KMS-11 (cell line): Measurements from ENCODE around the gene VKORC1L1.

Experiments
- H2AFZ ChIP-seq: fragments of 200-600 bp; sonication (generic); 2 replicates; pipeline ENCODE4 v1.6.1; 2016; ENCODE audit warnings: antibody characterized with exemption, mixed run types, low read depth
- H3K27ac ChIP-seq: fragments of 200-600 bp; sonication (generic); 2 replicates; pipeline ENCODE4 v1.6.1; 2016; ENCODE audit warnings: mild to moderate bottlenecking, mixed run types
- H3K27me3 ChIP-seq: fragments of 200-600 bp; sonication (generic); 2 replicates; pipeline ENCODE4 v1.6.1; 2017; ENCODE audit warnings: mild to moderate bottlenecking, low read depth, mixed run types, moderate library complexity; ENCODE audit not compliant: insufficient read depth
- H3K36me3 ChIP-seq: fragments of 200-600 bp; sonication (generic); 2 replicates; pipeline ENCODE4 v1.6.1; 2017; ENCODE audit warnings: mild to moderate bottlenecking, mixed run types; ENCODE audit not compliant: insufficient read depth
- H3K4me1 ChIP-seq: fragments of 200-600 bp; sonication (generic); 2 replicates; pipeline ENCODE4 v1.6.1; 2016; ENCODE audit warnings: mild to moderate bottlenecking, low read depth, mixed run types; ENCODE audit not compliant: poor library complexity, severe bottlenecking
- H3K4me2 ChIP-seq: fragments of 200-600 bp; sonication (generic); 2 replicates; pipeline ENCODE4 v1.7.0; 2016; ENCODE audit warnings: mild to moderate bottlenecking, mixed run types
- H3K4me3 ChIP-seq: fragments of 200-600 bp; sonication (generic); IDR thresholded peaks from 2 replicates; pipeline ENCODE4 v1.6.1; 2017; ENCODE audit warnings: low read depth, low read length, mixed read lengths; ENCODE audit not compliant: insufficient read depth
- H3K79me2 ChIP-seq: fragments of 200-600 bp; sonication (generic); 2 replicates; pipeline ENCODE4 v1.6.1; 2016; ENCODE audit warnings: low read depth, mixed run types; ENCODE audit not compliant: insufficient read depth
- H3K9ac ChIP-seq: fragments of 200-600 bp; sonication (generic); 2 replicates; pipeline ENCODE4 v1.6.1; 2016; ENCODE audit warnings: mild to moderate bottlenecking, mixed run types
- H4K20me1 ChIP-seq: fragments of 200-600 bp; sonication (generic); 2 replicates; pipeline ENCODE4 v1.6.1; 2016; ENCODE audit warnings: mild to moderate bottlenecking, mixed run types; ENCODE audit not compliant: insufficient read depth
- TF ChIP-seq, protein P1 (sequence below): fragments of 200-600 bp; sonication (generic); conservative IDR thresholded peaks from 2 replicates; pipeline ENCODE4 v1.6.1; 2017; ENCODE audit warnings: low read depth, mild to moderate bottlenecking, antibody characterized with exemption, low read length, moderate library complexity, mixed read lengths

Gene VKORC1L1

DNA sequence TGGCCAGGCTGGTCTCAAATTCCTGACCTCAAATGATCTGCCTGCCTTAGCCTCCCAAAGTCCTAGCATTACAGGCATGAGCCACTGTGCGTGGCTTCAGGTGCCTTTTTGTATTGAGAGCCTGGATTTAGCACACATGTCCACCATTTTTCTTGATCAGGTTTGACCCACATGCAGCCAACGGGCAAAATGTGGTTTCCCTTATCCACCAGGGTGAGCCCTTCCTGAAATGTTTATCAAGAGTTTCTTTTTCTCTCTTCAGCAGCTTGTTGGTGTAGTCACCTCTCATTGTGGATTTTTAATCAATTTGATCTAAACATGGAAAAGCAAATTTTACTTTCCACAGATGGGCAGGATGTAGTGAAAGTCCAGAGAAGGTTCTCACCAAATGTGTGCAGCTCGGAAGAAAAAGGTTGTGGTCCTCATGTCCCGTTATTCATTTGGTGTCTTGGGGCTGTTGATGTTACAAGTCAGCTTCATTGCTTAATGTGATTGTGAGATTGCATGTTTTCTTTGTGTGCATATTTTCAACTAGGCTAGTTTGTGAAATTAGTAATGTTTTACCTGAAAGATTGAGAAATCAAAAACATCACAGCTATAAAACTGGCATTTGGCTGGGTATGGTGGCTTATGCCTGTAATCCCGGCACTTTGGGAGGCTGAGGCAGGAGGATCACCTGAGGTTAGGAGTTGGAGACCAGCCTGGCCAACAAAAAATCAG is 80.3 kb downstream of the VKORC1L1 start:
- no peaks in the 10 kb centered on the region for H4K20me1 ChIP-seq
- TF ChIP-seq, protein P1, sequence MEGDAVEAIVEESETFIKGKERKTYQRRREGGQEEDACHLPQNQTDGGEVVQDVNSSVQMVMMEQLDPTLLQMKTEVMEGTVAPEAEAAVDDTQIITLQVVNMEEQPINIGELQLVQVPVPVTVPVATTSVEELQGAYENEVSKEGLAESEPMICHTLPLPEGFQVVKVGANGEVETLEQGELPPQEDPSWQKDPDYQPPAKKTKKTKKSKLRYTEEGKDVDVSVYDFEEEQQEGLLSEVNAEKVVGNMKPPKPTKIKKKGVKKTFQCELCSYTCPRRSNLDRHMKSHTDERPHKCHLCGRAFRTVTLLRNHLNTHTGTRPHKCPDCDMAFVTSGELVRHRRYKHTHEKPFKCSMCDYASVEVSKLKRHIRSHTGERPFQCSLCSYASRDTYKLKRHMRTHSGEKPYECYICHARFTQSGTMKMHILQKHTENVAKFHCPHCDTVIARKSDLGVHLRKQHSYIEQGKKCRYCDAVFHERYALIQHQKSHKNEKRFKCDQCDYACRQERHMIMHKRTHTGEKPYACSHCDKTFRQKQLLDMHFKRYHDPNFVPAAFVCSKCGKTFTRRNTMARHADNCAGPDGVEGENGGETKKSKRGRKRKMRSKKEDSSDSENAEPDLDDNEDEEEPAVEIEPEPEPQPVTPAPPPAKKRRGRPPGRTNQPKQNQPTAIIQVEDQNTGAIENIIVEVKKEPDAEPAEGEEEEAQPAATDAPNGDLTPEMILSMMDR = no peak
- H3K4me2 ChIP-seq = no peak overlapping the region
- no peaks in the 10 kb centered on the region for H3K4me1 ChIP-seq
- H2AFZ ChIP-seq = no peak overlapping the region
- no peaks in the 10 kb centered on the region for H3K27me3 ChIP-seq
- H3K27ac ChIP-seq = no peak overlapping the region
- H3K79me2 ChIP-seq = no peaks in the 10 kb centered on the region
- H3K36me3 ChIP-seq = no peaks in the 10 kb centered on the region; the same call in 1 of the 2 replicates
- no peak overlapping the region for H3K9ac ChIP-seq
- H3K4me3 ChIP-seq = no peak overlapping the region

DNA sequence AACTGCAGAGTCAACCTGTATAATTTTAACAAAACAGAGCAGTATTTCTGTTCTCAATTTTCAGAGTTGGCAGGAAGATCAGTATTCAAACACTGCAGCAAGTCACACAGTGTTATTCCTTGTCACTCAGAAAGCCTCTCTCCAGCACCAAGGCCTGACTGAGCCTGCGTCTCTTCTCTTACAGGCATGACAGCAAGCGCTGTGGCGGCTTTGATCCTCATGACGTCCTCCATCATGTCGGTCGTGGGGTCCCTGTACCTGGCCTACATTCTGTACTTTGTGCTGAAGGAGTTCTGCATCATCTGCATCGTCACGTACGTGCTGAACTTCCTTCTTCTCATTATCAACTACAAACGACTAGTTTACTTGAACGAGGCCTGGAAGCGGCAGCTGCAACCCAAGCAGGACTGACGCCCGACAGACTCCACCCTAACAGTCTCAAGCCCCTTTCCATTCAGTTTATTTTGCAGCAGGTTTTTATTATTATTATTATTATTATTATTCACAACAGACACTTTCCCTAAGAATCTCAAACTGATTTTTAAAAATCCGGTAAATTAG is 81.1 kb downstream of the VKORC1L1 start:
- Histone ChIP-seq H3K9ac (no peak overlapping the region), H2AFZ (no peak overlapping the region), H3K4me2 (no peak overlapping the region), H4K20me1 (no peaks in the 10 kb centered on the region), H3K27ac (no peak overlapping the region), H3K79me2 (no peaks in the 10 kb centered on the region), H3K27me3 (no peaks in the 10 kb centered on the region), H3K4me3 (no peak overlapping the region), H3K36me3 (no peaks in the 10 kb centered on the region; the same call in 1 of the 2 replicates), H3K4me1 (no peaks in the 10 kb centered on the region)
- TF ChIP-seq, protein P1 = no peak

DNA sequence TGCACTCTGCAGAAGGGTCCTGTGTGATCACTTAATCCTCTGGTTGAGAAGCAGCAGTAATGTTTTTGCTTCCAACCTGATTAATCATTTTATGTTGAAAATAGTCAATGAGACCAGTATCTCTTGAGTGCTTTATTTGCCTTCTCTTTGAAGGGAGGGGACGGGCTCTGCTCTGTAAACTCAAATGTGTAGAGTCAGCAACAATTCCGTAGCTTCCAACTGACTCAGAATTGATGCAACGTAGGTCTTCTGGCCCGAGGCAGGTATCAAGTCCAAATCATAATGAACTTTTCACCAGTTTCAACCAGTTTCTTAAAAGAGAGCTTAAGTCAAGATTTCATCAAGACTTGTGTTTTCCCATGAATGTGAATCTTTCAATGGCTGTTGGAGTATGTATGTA is 82.8 kb downstream of the VKORC1L1 start:
- H3K4me1 ChIP-seq = no peaks in the 10 kb centered on the region
- H3K27me3 ChIP-seq = no peaks in the 10 kb centered on the region
- TF ChIP-seq, protein P1 = no peak
- H3K9ac ChIP-seq = no peak overlapping the region
- H2AFZ ChIP-seq = no peak overlapping the region
- no peak overlapping the region for H3K27ac ChIP-seq
- H4K20me1 ChIP-seq = no peaks in the 10 kb centered on the region
- no peaks in the 10 kb centered on the region for H3K79me2 ChIP-seq
- H3K4me2 ChIP-seq = no peak overlapping the region
- H3K4me3 ChIP-seq = no peak overlapping the region
- H3K36me3 ChIP-seq = no peaks in the 10 kb centered on the region; the same call in 1 of the 2 replicates

DNA sequence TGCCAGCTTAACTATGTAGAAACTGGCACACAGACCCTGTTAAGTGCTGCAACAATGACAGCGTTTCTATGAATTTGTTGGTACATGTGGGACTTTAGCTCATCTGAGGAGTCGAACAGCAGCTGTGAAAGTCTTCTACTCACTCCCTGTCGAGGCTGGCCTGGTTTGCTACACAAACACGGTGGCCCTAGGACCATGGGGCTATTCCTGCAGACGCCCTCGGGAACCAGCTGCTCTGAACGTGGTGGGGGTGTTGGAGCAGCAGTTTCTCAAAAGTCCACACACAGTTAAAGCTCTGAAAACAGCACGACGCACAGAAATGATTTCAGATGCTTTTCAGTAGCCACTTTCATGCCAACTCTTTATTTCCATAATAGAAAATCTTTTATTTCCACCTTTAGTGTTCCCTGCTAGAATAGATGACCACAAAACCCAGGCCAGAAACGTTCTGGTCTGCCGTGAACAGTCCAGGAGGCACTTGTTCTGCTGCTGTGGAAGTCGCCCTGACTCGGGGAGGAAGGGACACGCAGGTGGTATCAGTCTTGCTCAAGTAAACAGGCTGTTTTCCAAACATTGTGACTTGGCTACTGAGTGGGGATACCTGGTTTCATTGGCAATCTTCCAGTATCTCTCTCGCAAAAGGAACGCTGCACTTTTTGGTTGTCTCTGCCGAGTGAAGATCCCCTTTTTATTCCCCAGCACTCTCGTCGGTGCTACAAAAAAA is 87.6 kb downstream of the VKORC1L1 start:
- H3K27ac ChIP-seq = no peak overlapping the region
- no peak overlapping the region for H3K9ac ChIP-seq
- H3K4me3 ChIP-seq = no peak overlapping the region
- no peak overlapping the region for H2AFZ ChIP-seq
- no peaks in the 10 kb centered on the region for H3K79me2 ChIP-seq
- no peaks in the 10 kb centered on the region for H3K4me1 ChIP-seq
- no peaks in the 10 kb centered on the region for H4K20me1 ChIP-seq
- peaks cover 8% of the 10 kb centered on the region; the same call in 1 of the 2 replicates for H3K36me3 ChIP-seq
- no peak overlapping the region for H3K4me2 ChIP-seq
- TF ChIP-seq, protein P1 = no peak
- H3K27me3 ChIP-seq = no peaks in the 10 kb centered on the region
